ENCODE data around the gene ADIPOQ. TPM values are rescaled to one million over a fixed set of nuclear protein-coding genes. Genes with fewer than 3 reads are reported as not detected.
A peak's percentile ranks its signal among the peaks of the same experiment; 100 is the strongest.

Gene ADIPOQ
- total and polyA plus RNA-seq, 2 of the 13 experiments (the other 11 are each of a cell fraction or from before 2014, with no cell fraction given), result not detected

- TF ChIP-seq, protein P1, sequence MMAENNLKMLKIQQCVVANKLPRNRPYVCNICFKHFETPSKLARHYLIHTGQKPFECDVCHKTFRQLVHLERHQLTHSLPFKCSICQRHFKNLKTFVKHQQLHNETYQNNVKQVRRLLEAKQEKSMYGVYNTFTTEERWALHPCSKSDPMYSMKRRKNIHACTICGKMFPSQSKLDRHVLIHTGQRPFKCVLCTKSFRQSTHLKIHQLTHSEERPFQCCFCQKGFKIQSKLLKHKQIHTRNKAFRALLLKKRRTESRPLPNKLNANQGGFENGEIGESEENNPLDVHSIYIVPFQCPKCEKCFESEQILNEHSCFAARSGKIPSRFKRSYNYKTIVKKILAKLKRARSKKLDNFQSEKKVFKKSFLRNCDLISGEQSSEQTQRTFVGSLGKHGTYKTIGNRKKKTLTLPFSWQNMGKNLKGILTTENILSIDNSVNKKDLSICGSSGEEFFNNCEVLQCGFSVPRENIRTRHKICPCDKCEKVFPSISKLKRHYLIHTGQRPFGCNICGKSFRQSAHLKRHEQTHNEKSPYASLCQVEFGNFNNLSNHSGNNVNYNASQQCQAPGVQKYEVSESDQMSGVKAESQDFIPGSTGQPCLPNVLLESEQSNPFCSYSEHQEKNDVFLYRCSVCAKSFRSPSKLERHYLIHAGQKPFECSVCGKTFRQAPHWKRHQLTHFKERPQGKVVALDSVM (CRISPR knock-in tag; IDR thresholded peaks at IDR 0.05), result peak; percentile 49; the same call in 1 of the 2 replicates
- TF ChIP-seq THAP11 (CRISPR knock-in tag; IDR thresholded peaks at IDR 0.05) (peak; percentile 16; the same call in 1 of the 2 replicates), NFKBIZ (CRISPR knock-in tag; IDR thresholded peaks at IDR 0.05) (no peak), FOSL1 (CRISPR knock-in tag; IDR thresholded peaks at IDR 0.05; ENCODE audit: borderline replicate concordance) (no peak), SP4 (CRISPR knock-in tag; IDR thresholded peaks at IDR 0.05) (peak; percentile 53; the same call in 1 of the 2 replicates), KLF15 (CRISPR knock-in tag; IDR thresholded peaks at IDR 0.05; ENCODE audit: borderline replicate concordance) (no peak), PRPF4 (IDR thresholded peaks at IDR 0.05; ENCODE audit: low read depth, low read length, poor library complexity, severe bottlenecking) (no peak), ZNF225 (CRISPR knock-in tag; IDR thresholded peaks at IDR 0.05) (no peak), GTF2F1 (IDR thresholded peaks at IDR 0.05; ENCODE audit: low read length) (no peak), HIVEP1 (CRISPR knock-in tag; IDR thresholded peaks at IDR 0.05) (no peak), ZNF460 (CRISPR knock-in tag; IDR thresholded peaks at IDR 0.05; ENCODE audit: borderline replicate concordance) (no peak), SALL1 (CRISPR knock-in tag; IDR thresholded peaks at IDR 0.05) (peak; percentile 79), KLF9 (CRISPR knock-in tag; IDR thresholded peaks at IDR 0.05; ENCODE audit: low read depth) (no peak), TGIF2 (CRISPR knock-in tag; IDR thresholded peaks at IDR 0.05) (0 out of 2 replicates have a peak, but pooled peaks have one; percentile 6), SP2 (CRISPR knock-in tag; IDR thresholded peaks at IDR 0.05) (no peak), ZBTB42 (CRISPR knock-in tag; IDR thresholded peaks at IDR 0.05) (no peak), ZBTB1 (CRISPR knock-in tag; IDR thresholded peaks at IDR 0.05; ENCODE audit: borderline replicate concordance) (no peak), ZNF484 (CRISPR knock-in tag; IDR thresholded peaks at IDR 0.05; ENCODE audit: borderline replicate concordance, low read depth) (no peak), ZNF33B (CRISPR knock-in tag; IDR thresholded peaks at IDR 0.05) (no peak)
- TF ChIP-seq, protein P2, sequence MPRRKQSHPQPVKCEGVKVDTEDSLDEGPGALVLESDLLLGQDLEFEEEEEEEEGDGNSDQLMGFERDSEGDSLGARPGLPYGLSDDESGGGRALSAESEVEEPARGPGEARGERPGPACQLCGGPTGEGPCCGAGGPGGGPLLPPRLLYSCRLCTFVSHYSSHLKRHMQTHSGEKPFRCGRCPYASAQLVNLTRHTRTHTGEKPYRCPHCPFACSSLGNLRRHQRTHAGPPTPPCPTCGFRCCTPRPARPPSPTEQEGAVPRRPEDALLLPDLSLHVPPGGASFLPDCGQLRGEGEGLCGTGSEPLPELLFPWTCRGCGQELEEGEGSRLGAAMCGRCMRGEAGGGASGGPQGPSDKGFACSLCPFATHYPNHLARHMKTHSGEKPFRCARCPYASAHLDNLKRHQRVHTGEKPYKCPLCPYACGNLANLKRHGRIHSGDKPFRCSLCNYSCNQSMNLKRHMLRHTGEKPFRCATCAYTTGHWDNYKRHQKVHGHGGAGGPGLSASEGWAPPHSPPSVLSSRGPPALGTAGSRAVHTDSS (CRISPR knock-in tag; conservative IDR thresholded peaks at IDR 0.05), result no peak
- TF ChIP-seq, protein P3, sequence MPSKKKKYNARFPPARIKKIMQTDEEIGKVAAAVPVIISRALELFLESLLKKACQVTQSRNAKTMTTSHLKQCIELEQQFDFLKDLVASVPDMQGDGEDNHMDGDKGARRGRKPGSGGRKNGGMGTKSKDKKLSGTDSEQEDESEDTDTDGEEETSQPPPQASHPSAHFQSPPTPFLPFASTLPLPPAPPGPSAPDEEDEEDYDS (CRISPR knock-in tag; IDR thresholded peaks at IDR 0.05), result no peak
- TF ChIP-seq, protein P4, sequence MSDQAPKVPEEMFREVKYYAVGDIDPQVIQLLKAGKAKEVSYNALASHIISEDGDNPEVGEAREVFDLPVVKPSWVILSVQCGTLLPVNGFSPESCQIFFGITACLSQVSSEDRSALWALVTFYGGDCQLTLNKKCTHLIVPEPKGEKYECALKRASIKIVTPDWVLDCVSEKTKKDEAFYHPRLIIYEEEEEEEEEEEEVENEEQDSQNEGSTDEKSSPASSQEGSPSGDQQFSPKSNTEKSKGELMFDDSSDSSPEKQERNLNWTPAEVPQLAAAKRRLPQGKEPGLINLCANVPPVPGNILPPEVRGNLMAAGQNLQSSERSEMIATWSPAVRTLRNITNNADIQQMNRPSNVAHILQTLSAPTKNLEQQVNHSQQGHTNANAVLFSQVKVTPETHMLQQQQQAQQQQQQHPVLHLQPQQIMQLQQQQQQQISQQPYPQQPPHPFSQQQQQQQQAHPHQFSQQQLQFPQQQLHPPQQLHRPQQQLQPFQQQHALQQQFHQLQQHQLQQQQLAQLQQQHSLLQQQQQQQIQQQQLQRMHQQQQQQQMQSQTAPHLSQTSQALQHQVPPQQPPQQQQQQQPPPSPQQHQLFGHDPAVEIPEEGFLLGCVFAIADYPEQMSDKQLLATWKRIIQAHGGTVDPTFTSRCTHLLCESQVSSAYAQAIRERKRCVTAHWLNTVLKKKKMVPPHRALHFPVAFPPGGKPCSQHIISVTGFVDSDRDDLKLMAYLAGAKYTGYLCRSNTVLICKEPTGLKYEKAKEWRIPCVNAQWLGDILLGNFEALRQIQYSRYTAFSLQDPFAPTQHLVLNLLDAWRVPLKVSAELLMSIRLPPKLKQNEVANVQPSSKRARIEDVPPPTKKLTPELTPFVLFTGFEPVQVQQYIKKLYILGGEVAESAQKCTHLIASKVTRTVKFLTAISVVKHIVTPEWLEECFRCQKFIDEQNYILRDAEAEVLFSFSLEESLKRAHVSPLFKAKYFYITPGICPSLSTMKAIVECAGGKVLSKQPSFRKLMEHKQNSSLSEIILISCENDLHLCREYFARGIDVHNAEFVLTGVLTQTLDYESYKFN (CRISPR knock-in tag; conservative IDR thresholded peaks at IDR 0.05), result no peak
- TF ChIP-seq, protein P5, sequence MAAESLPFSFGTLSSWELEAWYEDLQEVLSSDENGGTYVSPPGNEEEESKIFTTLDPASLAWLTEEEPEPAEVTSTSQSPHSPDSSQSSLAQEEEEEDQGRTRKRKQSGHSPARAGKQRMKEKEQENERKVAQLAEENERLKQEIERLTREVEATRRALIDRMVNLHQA (CRISPR knock-in tag; IDR thresholded peaks at IDR 0.05), result no peak
These were observed 15.3 kb upstream of the ADIPOQ start (continued) for GRCh38 chr3:186826976-186827857.
